T-helper 17 cell (primary cell): ENCODE results near the gene MCM3AP. TPM values are rescaled to one million over a fixed set of nuclear protein-coding genes. Genes with fewer than 3 reads are reported as not detected.

Experiments used
- ATAC-seq: fragments of 150-1000 bp; cut with Tn5 transposase; 2 replicates; pipeline ENCODE4 v1.10.0; 2021; ENCODE audit warnings: mild to moderate bottlenecking, moderate library complexity
- DNase-seq, 3 donors: peaks; one replicate each; pipeline versions ENCODE4 v3.0.0 to v3.0.0-alpha.2; 2020 to 2021
- H3K9me3 ChIP-seq: one replicate; pipeline ENCODE4 v1.7.0; 2013; ENCODE audit warnings: low read length, mild to moderate bottlenecking; ENCODE audit not compliant: control insufficient read depth, poor library complexity, severe bottlenecking
- H3K27ac Mint-ChIP-seq: one replicate; pipeline ENCODE4 v1.8.0; 2022; ENCODE audit warnings: mild to moderate bottlenecking, moderate library complexity, mixed read lengths
- H3K27me3 Mint-ChIP-seq: one replicate; pipeline ENCODE4 v1.8.0; 2022; ENCODE audit warnings: mixed read lengths
- H3K36me3 Mint-ChIP-seq: one replicate; pipeline ENCODE4 v1.8.0; 2022; ENCODE audit warnings: low read depth, mixed read lengths
- H3K4me1 Mint-ChIP-seq: one replicate; pipeline ENCODE4 v1.8.0; 2022; ENCODE audit warnings: mild to moderate bottlenecking, mixed read lengths
- H3K4me3 Mint-ChIP-seq: one replicate; pipeline ENCODE4 v1.8.0; 2022; ENCODE audit warnings: mild to moderate bottlenecking, moderate library complexity, mixed read lengths
- total RNA-seq, 4 donors: library from RNA in 2 of 4; stranded (reverse) in 2 of 4; gene quantifications; one replicate each; pipeline ENCODE4 v1.2.3 and lab custom pipeline; 2022 to 2026

MCM3AP gene
- total RNA-seq, 2 donors from 2014 or later: 114 to 120 TPM

DNA sequence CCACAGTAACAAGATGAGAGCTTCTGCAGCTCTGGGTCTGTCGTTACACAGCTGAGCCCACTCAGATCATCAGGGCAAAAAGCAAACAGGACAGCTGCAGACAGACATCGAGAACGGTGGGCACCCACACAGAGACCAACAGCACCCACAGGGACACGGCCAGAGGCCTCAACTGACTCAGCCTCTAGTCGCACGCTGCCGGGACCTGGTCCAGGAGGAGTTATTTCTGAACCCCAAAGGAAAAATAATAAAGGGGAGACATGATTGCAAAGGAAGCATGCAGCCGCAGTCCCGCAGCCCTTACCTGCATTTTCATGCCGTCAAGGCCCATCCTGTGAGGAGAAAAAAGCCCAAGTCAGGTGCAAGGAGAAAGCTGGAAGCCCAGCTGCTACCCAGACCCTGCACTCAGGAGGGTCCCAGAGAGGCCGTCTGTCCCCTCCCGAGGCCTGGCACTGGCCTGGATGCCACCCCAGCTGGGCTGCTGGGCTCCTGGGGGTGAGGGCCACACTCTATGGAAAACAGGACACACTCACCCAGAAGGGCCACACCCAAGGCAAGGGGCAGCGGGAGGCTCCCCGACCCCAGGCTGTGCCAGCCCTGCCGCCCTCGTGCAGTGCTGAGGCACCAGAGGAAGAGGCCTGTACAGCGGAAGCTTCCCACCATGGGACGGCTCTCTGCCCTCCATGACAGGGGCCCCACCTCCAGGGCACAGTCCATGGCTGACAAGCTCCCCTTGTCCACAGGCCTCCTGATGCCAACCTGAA, 72.5 kb downstream of the MCM3AP start:
- peak overlapping the region; percentile 67 for H3K27ac Mint-ChIP-seq
- no peaks in the 10 kb centered on the region for H3K9me3 ChIP-seq
- ATAC-seq: no peak
- H3K36me3 Mint-ChIP-seq: no peaks in the 10 kb centered on the region
- peaks cover 6% of the 10 kb centered on the region for H3K4me1 Mint-ChIP-seq
- H3K27me3 Mint-ChIP-seq: no peaks in the 10 kb centered on the region
- no peak for DNase-seq
- no peak overlapping the region for H3K4me3 Mint-ChIP-seq

GRCh38 chr21:46211786-46212720, 73.4 kb downstream of the MCM3AP start:
- ATAC-seq: no peak
- DNase-seq: no peak
- no peaks in the 10 kb centered on the region for H3K36me3 Mint-ChIP-seq
- H3K4me1 Mint-ChIP-seq: peaks cover 6% of the 10 kb centered on the region
- H3K4me3 Mint-ChIP-seq: no peak overlapping the region
- H3K9me3 ChIP-seq: no peaks in the 10 kb centered on the region
- H3K27me3 Mint-ChIP-seq: no peaks in the 10 kb centered on the region
- H3K27ac Mint-ChIP-seq: no peak overlapping the region

GRCh38 chr21:46211376-46211775, 74.0 kb downstream of the MCM3AP start:
- Mint-ChIP-seq H3K4me1 (peaks cover 6% of the 10 kb centered on the region), H3K4me3 (no peak overlapping the region), H3K36me3 (no peaks in the 10 kb centered on the region), H3K27ac (no peak overlapping the region), H3K27me3 (no peaks in the 10 kb centered on the region)
- DNase-seq (no peak), ATAC-seq (no peak)
- no peaks in the 10 kb centered on the region for H3K9me3 ChIP-seq

DNA sequence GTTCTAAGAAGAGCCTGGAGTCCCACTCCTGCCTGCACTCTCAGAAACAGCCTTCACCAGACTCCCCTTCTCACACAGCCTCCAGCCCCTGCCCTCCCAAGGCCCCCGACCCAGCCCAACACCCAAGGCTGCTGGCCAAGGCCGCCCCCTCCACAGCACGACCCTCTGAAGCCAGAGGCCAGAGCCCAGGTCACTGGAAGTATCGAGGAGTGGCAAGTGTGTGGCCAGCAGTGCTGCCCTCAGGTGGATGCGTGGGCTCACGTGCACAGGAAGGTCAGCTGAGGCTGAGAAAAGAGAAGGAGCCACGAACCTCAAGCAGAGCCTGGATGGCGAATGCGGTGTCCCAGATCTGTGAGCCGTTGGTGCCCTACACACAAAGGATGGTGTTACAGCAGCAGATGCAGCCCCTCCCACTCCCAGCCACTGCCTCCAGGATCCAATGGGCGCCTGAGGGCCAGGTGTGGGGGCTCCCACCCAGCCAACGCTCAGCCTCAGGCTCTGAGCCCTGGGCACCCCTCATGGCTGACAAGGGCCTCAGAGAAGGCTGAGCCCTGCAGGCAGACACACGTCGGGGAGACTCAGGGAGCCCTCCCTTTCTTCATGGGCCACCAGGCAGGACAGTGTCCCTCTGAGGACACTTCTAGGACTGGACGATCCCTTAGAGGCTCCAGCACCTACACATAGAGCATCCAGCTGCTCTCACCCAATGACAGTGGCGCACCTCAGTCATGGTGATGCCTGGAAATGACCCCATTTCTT, 74.9 kb downstream of the MCM3AP start:
- H3K27ac Mint-ChIP-seq: no peak overlapping the region
- no peaks in the 10 kb centered on the region for H3K27me3 Mint-ChIP-seq
- no peak overlapping the region for H3K4me3 Mint-ChIP-seq

DNA sequence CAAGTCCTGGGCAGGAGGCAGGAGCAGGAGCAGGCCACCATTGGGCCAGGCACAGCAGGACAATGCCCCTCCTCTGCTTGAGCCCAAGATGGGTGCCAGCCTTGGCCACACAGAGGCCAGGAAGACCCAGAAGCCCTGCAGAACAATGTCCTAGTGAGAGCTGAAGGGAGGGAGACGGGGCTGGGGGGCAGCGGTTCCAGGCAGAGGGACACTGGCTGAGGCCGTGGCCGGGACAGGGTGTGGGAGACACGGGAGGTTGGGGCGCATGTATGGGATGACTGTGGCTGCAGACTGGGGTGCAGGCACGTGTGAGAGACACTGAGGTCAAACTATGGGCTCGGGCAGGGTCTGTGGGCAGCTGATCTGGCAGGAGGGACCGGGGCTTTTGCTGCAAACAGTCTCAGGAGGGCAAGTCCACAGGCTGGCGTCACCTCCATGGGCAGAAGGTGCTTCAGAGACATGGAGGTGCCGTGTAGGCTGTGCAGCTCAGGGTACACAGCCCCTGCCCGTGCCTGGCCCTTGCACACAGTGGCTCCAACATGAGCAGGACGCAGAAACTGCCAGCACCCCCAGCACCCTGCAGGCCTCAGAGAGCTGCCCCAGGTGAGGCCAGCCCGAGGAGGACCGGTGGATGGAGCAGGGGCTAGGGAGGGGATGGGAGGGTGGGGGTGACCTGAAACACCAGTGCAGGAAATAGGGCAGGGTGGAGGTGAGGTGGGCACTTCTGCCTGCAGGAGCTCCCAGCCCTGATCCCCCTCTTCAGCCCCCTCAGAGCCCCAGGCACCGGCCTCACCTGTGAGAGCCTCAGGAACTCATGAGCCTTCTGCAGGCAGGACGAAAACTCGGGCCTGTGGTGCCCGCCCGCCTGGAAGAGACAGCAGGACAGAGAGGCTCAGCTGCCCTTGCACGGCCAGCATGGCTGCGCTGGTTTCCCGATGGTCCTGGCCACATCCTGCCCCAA, 76.4 kb downstream of the MCM3AP start:
- DNase-seq (no peak), ATAC-seq (no peak)
- Mint-ChIP-seq H3K4me3 (no peak overlapping the region), H3K36me3 (no peaks in the 10 kb centered on the region), H3K27ac (no peak overlapping the region), H3K27me3 (no peaks in the 10 kb centered on the region), H3K4me1 (no peaks in the 10 kb centered on the region)
- H3K9me3 ChIP-seq: no peaks in the 10 kb centered on the region

More for the DNA sequence above, 74.9 kb downstream of the MCM3AP start:
- no peaks in the 10 kb centered on the region for H3K36me3 Mint-ChIP-seq
- H3K9me3 ChIP-seq: no peaks in the 10 kb centered on the region
- peaks cover 4% of the 10 kb centered on the region for H3K4me1 Mint-ChIP-seq
- ATAC-seq (no peak), DNase-seq (no peak)

DNA sequence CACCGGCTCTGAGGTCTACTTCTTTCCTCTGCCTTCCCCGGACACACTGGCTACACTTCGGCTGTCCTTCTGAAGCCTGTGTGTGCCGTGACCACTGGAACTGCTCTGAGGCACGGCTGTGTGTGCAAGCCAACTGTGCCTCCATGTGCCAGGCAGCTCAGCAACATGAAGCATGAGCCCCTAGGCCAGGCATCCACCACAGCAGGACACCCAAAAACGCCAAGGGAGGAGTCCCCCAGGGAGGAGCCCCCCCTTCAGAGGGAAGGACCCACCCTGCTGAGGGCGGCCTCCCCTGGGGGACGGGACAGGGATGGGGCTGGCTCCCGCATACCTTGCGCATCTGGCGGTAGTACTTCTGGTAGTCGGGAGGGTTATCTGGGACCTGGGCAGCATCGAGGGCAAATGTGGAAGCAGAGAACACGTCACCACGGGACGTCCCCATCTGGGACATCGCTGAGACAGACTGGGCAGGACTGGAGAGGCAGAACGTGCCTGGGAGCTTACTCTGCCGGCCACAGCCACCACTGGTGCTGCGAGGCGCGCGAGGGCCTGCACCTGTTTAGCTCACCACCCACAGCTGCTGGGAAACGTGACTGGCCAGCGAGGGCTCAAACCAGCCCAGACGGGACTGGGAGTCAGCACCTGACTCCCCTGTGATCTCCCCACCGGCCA, 77.4 kb downstream of the MCM3AP start:
- H3K4me3 Mint-ChIP-seq: no peak overlapping the region
- no peak overlapping the region for H3K27ac Mint-ChIP-seq
- no peak for ATAC-seq
- H3K36me3 Mint-ChIP-seq: no peaks in the 10 kb centered on the region
- no peaks in the 10 kb centered on the region for H3K27me3 Mint-ChIP-seq
- no peaks in the 10 kb centered on the region for H3K9me3 ChIP-seq
- DNase-seq: no peak
- peaks cover under 1% of the 10 kb centered on the region for H3K4me1 Mint-ChIP-seq

GRCh38 chr21:46207006-46207919, 78.1 kb downstream of the MCM3AP start:
- H3K27ac Mint-ChIP-seq: no peak overlapping the region
- H3K36me3 Mint-ChIP-seq: no peaks in the 10 kb centered on the region
- no peak for DNase-seq
- ATAC-seq: no peak
- no peaks in the 10 kb centered on the region for H3K27me3 Mint-ChIP-seq
- H3K4me3 Mint-ChIP-seq: no peak overlapping the region
- no peaks in the 10 kb centered on the region for H3K9me3 ChIP-seq
- peaks cover 3% of the 10 kb centered on the region for H3K4me1 Mint-ChIP-seq

DNA sequence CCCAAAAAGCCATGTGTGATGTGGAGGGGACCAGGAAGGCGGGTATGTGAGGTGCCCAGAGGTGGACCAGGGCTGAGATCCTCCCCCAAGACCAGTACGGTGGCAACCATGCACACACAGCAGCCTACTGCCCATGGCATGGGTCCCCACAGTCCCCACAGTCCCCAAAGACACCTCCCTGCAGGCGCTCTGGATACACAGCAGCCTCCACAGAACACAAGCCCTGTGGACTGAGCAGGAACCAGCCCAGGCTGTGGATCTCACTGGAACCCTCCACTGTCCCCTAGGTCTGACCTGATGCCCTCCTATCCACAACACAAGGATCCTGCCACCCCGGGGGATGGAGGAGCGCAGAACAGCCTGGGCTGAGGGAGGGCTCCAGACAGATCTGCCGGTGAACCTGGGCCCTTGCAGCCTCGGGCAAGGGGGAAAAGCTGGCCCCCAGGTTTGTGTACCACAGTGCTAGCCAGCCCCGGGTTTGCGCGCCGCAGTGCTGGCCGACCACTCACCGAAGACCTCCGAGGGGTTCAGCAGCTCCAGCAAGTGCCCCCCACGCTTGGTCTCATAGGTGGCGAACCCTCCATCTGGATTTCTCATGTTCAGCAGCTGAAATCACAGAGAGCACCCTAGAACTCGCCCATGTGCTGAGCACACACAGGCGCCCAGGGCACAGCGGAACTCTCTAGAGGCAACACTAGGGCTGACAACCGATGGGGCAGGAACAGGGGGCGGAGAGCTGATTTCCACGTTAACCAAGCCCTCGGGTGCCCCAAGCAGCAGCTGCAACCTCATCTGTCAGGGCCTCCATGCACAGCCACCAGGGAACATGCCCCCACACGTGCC, 79.0 kb downstream of the MCM3AP start:
- H3K4me3 Mint-ChIP-seq: no peak overlapping the region
- H3K27me3 Mint-ChIP-seq: no peaks in the 10 kb centered on the region
- no peaks in the 10 kb centered on the region for H3K36me3 Mint-ChIP-seq
- no peaks in the 10 kb centered on the region for H3K9me3 ChIP-seq
- H3K4me1 Mint-ChIP-seq: peaks cover 3% of the 10 kb centered on the region
- ATAC-seq (no peak), DNase-seq (no peak)
- H3K27ac Mint-ChIP-seq: no peak overlapping the region

DNA sequence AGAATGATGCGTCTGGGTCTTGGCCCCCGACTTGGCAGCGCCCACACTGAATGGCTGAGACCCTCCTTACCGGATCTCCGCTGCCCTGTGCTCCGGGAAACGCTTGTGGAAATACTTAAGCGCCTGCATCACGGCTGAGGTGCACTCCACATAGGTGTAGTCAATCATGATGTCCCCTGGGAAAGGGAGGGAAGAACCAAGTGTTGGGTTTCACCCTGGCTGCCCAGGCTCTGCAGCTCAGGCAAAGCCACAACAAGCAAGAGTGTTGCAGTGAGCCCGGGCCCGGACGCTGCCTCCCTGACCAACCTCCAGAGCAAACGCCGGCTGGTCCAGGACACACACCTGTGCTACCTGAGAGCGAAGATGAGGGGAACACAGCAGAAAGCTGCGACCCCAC, 79.6 kb downstream of the MCM3AP start:
- no peaks in the 10 kb centered on the region for H3K36me3 Mint-ChIP-seq
- H3K27ac Mint-ChIP-seq: no peak overlapping the region
- DNase-seq (no peak), ATAC-seq (no peak)
- peaks cover 3% of the 10 kb centered on the region for H3K4me1 Mint-ChIP-seq
- H3K27me3 Mint-ChIP-seq: no peaks in the 10 kb centered on the region
- H3K9me3 ChIP-seq: no peaks in the 10 kb centered on the region
- H3K4me3 Mint-ChIP-seq: no peak overlapping the region

DNA sequence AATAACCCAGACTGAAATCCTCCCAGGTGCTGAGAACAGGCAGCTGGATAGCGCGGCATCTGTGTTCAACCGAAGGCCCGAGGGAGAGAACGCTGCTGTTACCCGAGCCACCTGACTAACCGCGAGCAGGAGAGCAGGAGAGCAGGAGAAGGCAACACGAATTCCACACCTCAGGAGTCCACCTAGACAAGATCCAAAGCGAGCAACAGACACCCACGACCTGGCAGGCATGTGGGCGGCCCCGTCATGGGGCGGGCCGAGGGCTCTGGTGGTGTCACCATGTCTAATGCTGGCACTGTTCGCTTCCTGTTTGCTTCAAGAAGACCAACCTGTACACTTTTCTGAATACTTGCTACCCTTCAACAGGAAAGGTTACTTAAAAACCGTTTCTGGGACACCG, 80.2 kb downstream of the MCM3AP start:
- DNase-seq: no peak
- ATAC-seq: no peak
- H3K27me3 Mint-ChIP-seq: no peaks in the 10 kb centered on the region
- H3K27ac Mint-ChIP-seq: no peak overlapping the region
- H3K4me3 Mint-ChIP-seq: no peak overlapping the region
- H3K4me1 Mint-ChIP-seq: peaks cover 3% of the 10 kb centered on the region
- no peaks in the 10 kb centered on the region for H3K9me3 ChIP-seq
- H3K36me3 Mint-ChIP-seq: peaks cover 2% of the 10 kb centered on the region
